NCI-H1105 treated with DMSO at 0.1 percent for 48 hours (cell line): ENCODE results near the gene HERC6.
A peak's percentile ranks its signal among the peaks of the same experiment; 100 is the strongest.
"Not testable (repeated sequence)": the region's sequence is repeated elsewhere in the genome, so short reads cannot be mapped to it uniquely, and the experiment has no call there.

Experiments used
- DNase-seq: peaks from one replicate; lab custom pipeline; 2025; lab: John Stamatoyannopoulos, UW

The HERC6 gene

GRCh38 chr4:88378691-88379559 is at the start of gene HERC6:
Gene HERC6 (plus strand): TSS chr4:88378852. CDS start chr4:88378922, 70 bp downstream.
- peak; percentile 50 for DNase-seq

GRCh38 chr4:88333741-88334405 is 44.8 kb upstream of the HERC6 start:
- no peak for DNase-seq

GRCh38 chr4:88335092-88335665 is 43.5 kb upstream of the HERC6 start:
- no peak for DNase-seq

- DNase-seq = peak; percentile 0
Observed at GRCh38 chr4:88341227-88342192, 37.1 kb upstream of the HERC6 start.

DNA sequence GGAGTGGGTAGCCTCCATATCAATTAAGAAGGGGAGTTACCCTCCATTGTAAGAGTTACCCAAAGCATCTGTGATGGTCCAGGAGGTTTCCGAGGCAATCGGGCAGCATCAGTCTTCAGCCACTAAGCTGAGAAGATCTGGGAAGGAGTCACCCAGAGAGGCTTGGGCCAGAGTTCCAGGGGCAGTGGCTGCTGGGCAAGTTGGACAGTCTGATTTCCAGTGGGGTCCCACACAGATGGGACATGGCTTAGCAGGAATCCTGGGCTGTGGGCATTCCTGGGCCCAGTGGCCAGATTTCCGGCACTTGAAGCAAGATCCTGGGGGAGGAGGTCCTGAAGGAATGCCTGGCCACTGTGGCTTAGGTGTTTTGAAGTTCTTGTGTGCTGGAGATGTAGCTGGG is 31.8 kb upstream of the HERC6 start:
- not testable (repeated sequence) for DNase-seq

- not testable (repeated sequence) for DNase-seq
Observed at GRCh38 chr4:88348761-88349160, 29.9 kb upstream of the HERC6 start.

DNA sequence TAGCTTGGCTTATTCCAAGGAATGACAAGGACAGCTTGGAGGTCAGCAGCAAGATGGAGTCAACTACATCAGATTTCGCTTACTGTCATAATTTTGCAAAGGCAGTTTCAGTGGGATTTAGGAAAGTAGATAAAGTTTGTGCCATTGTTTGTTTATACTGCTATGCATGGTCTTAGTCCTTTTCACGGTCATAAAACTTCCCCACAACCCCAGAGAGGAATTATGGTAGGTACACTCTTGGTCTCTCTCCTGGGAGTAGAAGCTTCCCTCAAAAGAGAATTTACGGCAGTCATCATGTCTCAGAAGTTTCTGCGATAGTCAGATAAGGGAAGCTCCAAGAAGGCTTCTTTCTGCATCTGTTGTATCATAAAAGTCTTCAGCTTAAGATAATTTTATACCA is 27.9 kb upstream of the HERC6 start:
- DNase-seq = no peak

GRCh38 chr4:88352062-88352740 is 26.5 kb upstream of the HERC6 start:
- DNase-seq = no peak

DNA sequence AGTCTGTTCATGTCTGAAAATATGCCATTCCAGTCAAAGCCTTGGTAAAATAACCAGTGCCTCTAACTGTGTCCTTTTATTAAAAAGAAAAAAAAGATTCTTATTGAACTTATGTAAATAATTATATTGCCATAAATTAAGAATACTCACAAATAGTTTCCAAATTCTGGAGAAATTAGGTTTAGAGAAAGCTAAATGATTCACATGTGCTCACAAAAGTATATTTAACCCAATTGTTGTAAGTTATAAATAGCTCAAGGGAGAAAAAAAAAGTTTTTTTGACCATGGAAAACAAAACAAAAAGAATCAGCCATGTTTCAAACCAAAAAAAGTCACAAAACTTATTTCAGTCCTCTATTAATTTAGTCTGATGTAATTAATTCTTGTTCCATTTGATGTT is 25.3 kb upstream of the HERC6 start:
- no peak for DNase-seq

GRCh38 chr4:88356771-88357170 is 21.9 kb upstream of the HERC6 start:
- no peak for DNase-seq

DNA sequence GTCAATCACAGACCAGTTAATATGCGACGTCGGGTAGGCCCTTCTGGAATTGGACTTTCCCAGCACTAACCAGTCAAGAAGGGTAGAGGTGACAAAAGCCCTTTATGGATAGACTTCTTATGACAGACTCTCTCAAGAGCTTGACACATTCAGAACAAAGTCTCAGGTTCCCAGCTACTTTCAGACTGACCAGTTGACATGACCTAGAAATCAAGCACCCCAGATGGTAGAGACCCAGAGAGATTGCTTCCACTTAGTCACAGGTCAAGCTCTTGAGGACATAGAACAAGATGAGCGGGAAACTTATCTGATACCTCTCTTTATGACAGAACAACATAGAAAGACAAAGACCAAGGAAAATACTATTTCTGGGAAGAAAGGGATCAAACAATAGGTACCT is 21.4 kb upstream of the HERC6 start:
- DNase-seq = no peak

DNA sequence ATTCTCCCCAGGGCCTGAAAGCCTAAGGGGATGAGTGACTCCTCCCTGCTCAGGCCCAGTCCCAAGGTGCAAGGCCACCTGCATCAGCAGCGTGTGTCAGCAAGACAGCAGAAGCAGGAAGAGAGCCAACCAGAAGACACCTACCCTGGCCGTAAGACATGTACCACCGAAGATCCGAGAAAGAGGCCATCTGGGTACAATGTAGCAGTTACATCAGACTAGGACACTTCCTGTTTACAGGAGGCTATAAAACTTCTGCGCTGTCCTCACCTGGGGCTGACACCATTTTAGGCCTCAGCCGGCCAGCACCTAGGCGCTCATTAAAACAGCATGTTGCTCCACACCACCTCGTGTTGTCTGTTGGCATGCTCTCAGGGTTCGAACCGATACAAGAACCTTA is 19.1 kb upstream of the HERC6 start:
- no peak for DNase-seq

DNA sequence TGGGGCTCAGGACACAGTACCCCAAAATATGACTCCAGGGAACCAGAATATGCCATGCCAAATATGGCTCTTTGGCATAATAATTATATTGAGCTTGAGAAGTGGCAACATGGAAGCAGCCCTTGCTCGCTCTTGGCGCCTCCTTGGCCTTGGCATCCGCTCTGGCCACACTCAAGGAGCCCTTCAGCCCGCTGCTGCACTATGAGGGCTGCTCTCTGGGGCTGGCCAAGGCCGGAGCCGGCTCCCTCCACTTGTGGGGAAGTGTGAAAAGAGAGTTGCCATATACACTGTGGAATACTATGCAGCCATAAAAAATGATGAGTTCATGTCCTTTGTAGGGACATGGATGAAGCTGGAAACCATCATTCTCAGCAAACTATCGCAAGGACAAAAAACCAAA is 18.4 kb upstream of the HERC6 start:
- no peak for DNase-seq

- DNase-seq = no peak
Observed at GRCh38 chr4:88360791-88361190, 17.9 kb upstream of the HERC6 start.

DNA sequence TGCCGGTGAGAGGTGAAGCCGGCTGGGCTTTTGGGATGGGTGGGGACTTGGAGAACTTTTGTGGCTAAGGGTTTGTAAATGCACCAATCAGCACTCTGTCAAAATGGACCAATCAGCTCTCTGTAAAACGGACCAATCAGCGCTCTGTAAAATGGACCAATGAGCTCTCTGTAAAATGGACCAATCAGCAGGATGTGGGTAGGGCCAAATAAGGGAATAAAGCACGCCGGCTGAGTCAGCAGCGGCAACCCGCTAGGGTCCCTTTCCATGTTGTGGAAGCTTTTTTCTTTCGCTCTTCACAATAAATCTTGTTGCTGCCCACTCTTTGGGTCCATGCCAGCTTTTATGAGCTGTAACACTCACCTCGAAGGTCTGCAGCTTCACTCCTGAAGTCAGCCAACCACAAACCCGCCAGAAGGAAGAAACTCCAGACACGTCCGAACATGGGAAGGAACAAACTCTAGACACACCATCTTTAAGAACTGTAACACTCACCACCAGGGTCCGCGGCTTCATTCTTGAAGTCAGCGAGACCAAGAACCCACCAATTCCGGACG is 17.4 kb upstream of the HERC6 start:
- DNase-seq = not testable (repeated sequence)

GRCh38 chr4:88366460-88366859 is 12.2 kb upstream of the HERC6 start:
- DNase-seq = no peak

- no peak for DNase-seq
Observed at GRCh38 chr4:88367826-88368225, 10.8 kb upstream of the HERC6 start.

- peak; percentile 2 for DNase-seq
Observed at GRCh38 chr4:88369180-88369812, 9.4 kb upstream of the HERC6 start.

DNA sequence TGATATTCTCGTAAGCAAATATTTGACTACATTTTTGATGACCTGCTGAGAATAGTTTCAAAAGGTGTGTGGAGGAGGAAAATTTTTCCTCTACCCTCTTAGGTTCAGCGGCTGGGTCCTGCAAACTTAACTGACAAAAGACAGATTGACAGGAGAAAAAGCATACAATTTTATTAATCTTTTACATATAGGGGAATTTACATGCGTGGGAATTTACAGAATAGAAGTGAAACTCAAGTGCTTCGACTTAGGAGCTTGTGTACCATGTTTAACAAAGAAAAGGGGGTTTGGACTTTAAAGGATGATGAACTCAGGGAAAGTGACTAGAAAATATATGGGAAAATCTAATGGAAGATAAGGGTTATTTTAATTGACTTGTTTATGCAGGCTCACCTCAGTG is 2.5 kb downstream of the HERC6 start:
- DNase-seq = no peak

DNA sequence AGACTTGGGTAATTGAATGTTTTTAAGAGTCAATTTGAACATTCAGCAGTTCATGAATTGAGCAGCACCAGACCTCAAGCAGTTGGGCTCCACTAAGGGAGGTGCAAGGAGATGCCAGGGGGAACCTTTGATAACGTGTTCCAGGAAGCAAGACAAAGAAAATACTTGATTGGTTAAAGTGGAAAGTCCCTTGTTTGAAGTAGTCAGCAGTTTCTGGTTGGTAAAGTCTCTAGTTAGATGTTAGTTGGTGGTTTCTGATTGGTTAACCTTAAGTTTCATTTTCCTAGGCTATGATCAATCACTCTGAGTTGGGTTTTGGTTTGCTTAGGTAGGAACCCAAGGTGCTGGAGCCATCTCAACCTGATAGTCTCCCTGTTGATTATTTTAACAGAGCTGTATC is 4.0 kb downstream of the HERC6 start:
- DNase-seq = no peak

DNA sequence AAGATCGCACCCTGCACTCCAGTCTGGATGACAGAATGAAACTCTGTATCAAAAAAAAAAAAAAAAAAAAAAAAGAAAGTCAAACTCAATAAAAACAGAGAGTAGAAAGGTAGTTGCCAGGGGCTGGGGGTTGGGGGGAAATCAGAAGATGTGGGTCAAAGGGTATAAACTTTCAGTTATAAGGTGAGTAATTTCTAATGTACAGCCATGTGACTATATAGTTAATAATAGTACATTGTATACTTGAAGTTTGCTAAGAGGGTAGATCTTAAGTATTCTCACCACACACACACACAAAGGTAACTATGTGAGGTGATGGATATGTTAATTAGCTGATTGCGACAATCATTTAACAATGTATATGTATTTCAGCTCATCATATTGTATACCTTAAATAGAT is 11.5 kb downstream of the HERC6 start:
- DNase-seq = no peak
